Measurements from ENCODE around the gene HINT1. TPM values are rescaled to one million over a fixed set of nuclear protein-coding genes. Genes with fewer than 3 reads are reported as not detected.
A peak's percentile ranks its signal among the peaks of the same experiment; 100 is the strongest.

Gene HINT1
- total and polyA plus RNA-seq, 9 of the 15 experiments (the other 6 are each of a cell fraction or from before 2014, with no cell fraction given), result 296 to 1,027 (median 500) TPM

- TF ChIP-seq FOXA1 (IDR thresholded peaks at IDR 0.05; ENCODE audit: borderline replicate concordance), result no peak
- no peak for TF ChIP-seq TAF9B (IDR thresholded peaks at IDR 0.05; ENCODE audit: partially characterized antibody)
- no peak for TF ChIP-seq KAT7 (CRISPR knock-in tag; IDR thresholded peaks at IDR 0.05; ENCODE audit: borderline replicate concordance)
- no peak for TF ChIP-seq CCAR2 (IDR thresholded peaks at IDR 0.05; ENCODE audit: low read depth, low read length)
- no peak for TF ChIP-seq RFX5 (IDR thresholded peaks at IDR 0.05; ENCODE audit: low read depth, low read length)
- TF ChIP-seq U2AF2 (optimal IDR thresholded peaks at IDR 0.05; ENCODE audit: low read depth, low read length), result no peak
- no peak for TF ChIP-seq RAD21 (CRISPR knock-in tag; conservative IDR thresholded peaks at IDR 0.05 in 1 of 2, IDR thresholded peaks at IDR 0.05 in 1 of 2)
- TF ChIP-seq RCOR1 (IDR thresholded peaks at IDR 0.05; ENCODE audit: borderline replicate concordance in 1 of 2, low read depth in 2 of 2, low read length in 2 of 2), result peak in 1 of 2 experiments; percentile 56; a peak in 1 of 4 replicates
- TF ChIP-seq U2AF1 (optimal IDR thresholded peaks at IDR 0.05; ENCODE audit: low read depth, low read length), result no peak
- no peak for TF ChIP-seq PTBP1 (IDR thresholded peaks at IDR 0.05; ENCODE audit: low read depth, low read length)
- TF ChIP-seq SRF (CRISPR knock-in tag; IDR thresholded peaks at IDR 0.05), result no peak
- TF ChIP-seq ZNF407 (IDR thresholded peaks at IDR 0.05; ENCODE audit: low read depth), result no peak
- no peak for TF ChIP-seq ZBTB8A (IDR thresholded peaks at IDR 0.05; ENCODE audit: partially characterized antibody)
- no peak for TF ChIP-seq TCF7L2 (IDR thresholded peaks at IDR 0.05; ENCODE audit: low read depth, low read length)
- TF ChIP-seq NFIX (CRISPR knock-in tag; IDR thresholded peaks at IDR 0.05; ENCODE audit: low read depth), result no peak
- no peak for TF ChIP-seq SAFB2 (IDR thresholded peaks at IDR 0.05; ENCODE audit: borderline replicate concordance, low read depth, low read length, severe bottlenecking)
- TF ChIP-seq THAP12 (CRISPR knock-in tag; IDR thresholded peaks at IDR 0.05), result 0 out of 2 replicates have a peak, but pooled peaks have one; percentile 4
- no peak for TF ChIP-seq MAFK (IDR thresholded peaks at IDR 0.05; ENCODE audit: low read length)
These were observed 5.7 kb upstream of the HINT1 start, which contains the start of gene LYRM7 (continued) for GRCh38 chr5:131170540-131171275.

Measured in K562 (cell line).